H9 (cell line): ENCODE measurements around the gene SLC15A5. TPM values are rescaled to one million over a fixed set of nuclear protein-coding genes. Genes with fewer than 3 reads are reported as not detected.

ENCODE experiments used
- DNase-seq: peaks from one replicate; pipeline ENCODE4 v3.0.0-alpha.2; 2017
- H2AFZ ChIP-seq: one replicate; pipeline ENCODE4 v1.6.1; 2013; ENCODE audit warnings: mild to moderate bottlenecking, low read length, control low read depth, moderate library complexity
- H2AK5ac ChIP-seq: 2 replicates; pipeline ENCODE4 v1.6.1; 2013; ENCODE audit warnings: low read length, control low read depth, mixed read lengths; ENCODE audit not compliant: insufficient read length
- H2BK120ac ChIP-seq: one replicate; pipeline ENCODE4 v1.6.1; 2013; ENCODE audit warnings: low read depth, mild to moderate bottlenecking, low read length, control low read depth, inconsistent platforms; ENCODE audit not compliant: poor library complexity, severe bottlenecking
- H2BK12ac ChIP-seq: 2 replicates; pipeline ENCODE4 v1.6.1; 2013; ENCODE audit warnings: low read length, control low read depth, mixed read lengths, low read depth; ENCODE audit not compliant: insufficient read length
- H2BK15ac ChIP-seq: 2 replicates; pipeline ENCODE4 v1.6.1; 2013; ENCODE audit warnings: low read depth, low read length, control low read depth
- H2BK20ac ChIP-seq: one replicate; pipeline ENCODE4 v1.6.1; 2013; ENCODE audit warnings: low read depth, mild to moderate bottlenecking, low read length, control low read depth, inconsistent platforms; ENCODE audit not compliant: poor library complexity, severe bottlenecking
- H2BK5ac ChIP-seq: 2 replicates; pipeline ENCODE4 v1.6.1; 2013; ENCODE audit warnings: low read length, control low read depth, mixed read lengths; ENCODE audit not compliant: insufficient read length
- H3K14ac ChIP-seq: 2 replicates; pipeline ENCODE4 v1.6.1; 2013; ENCODE audit warnings: low read length, control low read depth; ENCODE audit not compliant: insufficient read depth
- H3K18ac ChIP-seq: 2 replicates; pipeline ENCODE4 v1.6.1; 2013; ENCODE audit warnings: low read depth, mild to moderate bottlenecking, mixed read lengths, low read length, control low read depth; ENCODE audit not compliant: insufficient read length
- H3K23ac ChIP-seq: 2 replicates; pipeline ENCODE4 v1.6.1; 2013; ENCODE audit warnings: low read length, control low read depth, mixed read lengths, low read depth; ENCODE audit not compliant: insufficient read length
- H3K23me2 ChIP-seq: 2 replicates; pipeline ENCODE4 v1.6.1; 2013; ENCODE audit warnings: low read depth, mild to moderate bottlenecking, mixed read lengths, low read length, control low read depth; ENCODE audit not compliant: insufficient read length, poor library complexity, severe bottlenecking
- H3K27ac ChIP-seq: 2 replicates; pipeline ENCODE4 v1.5.1; 2013; ENCODE audit warnings: low read length, control low read depth, mixed read lengths, low read depth; ENCODE audit not compliant: insufficient read length
- H3K27me3 ChIP-seq: 2 replicates; pipeline ENCODE4 v1.6.1; 2013; ENCODE audit warnings: low read length, control low read depth, inconsistent platforms; ENCODE audit not compliant: insufficient read depth
- H3K4ac ChIP-seq: 2 replicates; pipeline ENCODE4 v1.6.1; 2013; ENCODE audit warnings: low read depth, mild to moderate bottlenecking, control low read depth, inconsistent platforms, low read length, moderate library complexity
- H3K4me1 ChIP-seq: 2 replicates; pipeline ENCODE4 v1.6.1; 2013; ENCODE audit warnings: low read length, control low read depth, inconsistent platforms; ENCODE audit not compliant: insufficient read depth
- H3K4me2 ChIP-seq: 2 replicates; pipeline ENCODE4 v1.6.1; 2013; ENCODE audit warnings: low read length, control low read depth, mixed read lengths; ENCODE audit not compliant: insufficient read length, insufficient read depth
- H3K56ac ChIP-seq: 2 replicates; pipeline ENCODE4 v1.6.1; 2013; ENCODE audit warnings: low read depth, mild to moderate bottlenecking, mixed read lengths, low read length, control low read depth; ENCODE audit not compliant: insufficient read length
- H3K79me1 ChIP-seq: 2 replicates; pipeline ENCODE4 v1.6.1; 2013; ENCODE audit warnings: low read depth, mild to moderate bottlenecking, moderate library complexity, low read length, control low read depth, inconsistent platforms; ENCODE audit not compliant: insufficient read depth, poor library complexity, severe bottlenecking
- H3K79me2 ChIP-seq: 2 replicates; pipeline ENCODE4 v1.6.1; 2013; ENCODE audit warnings: low read length, control low read depth, inconsistent platforms; ENCODE audit not compliant: insufficient read depth
- H3K9ac ChIP-seq: 2 replicates; pipeline ENCODE4 v1.6.1; 2013; ENCODE audit warnings: low read length, control low read depth, mixed read lengths; ENCODE audit not compliant: insufficient read length; ENCODE audit errors: extremely low read depth
- H3K9me3 ChIP-seq: one replicate; pipeline ENCODE4 v1.6.1; 2013; ENCODE audit warnings: low read depth, low read length, inconsistent platforms; ENCODE audit not compliant: control insufficient read depth
- H3T11ph ChIP-seq: one replicate; pipeline ENCODE4 v1.6.1; 2013; ENCODE audit warnings: mild to moderate bottlenecking, low read length, control low read depth, inconsistent platforms
- H4K20me1 ChIP-seq: one replicate; pipeline ENCODE4 v1.6.1; 2013; ENCODE audit not compliant: control insufficient read depth, insufficient read length, insufficient read depth
- H4K5ac ChIP-seq: 2 replicates; pipeline ENCODE4 v1.6.1; 2013; ENCODE audit warnings: low read depth, mild to moderate bottlenecking, mixed read lengths, low read length, control low read depth; ENCODE audit not compliant: insufficient read length
- H4K8ac ChIP-seq: replicated peaks from 2 replicates; pipeline ENCODE4 v1.6.1; 2013; ENCODE audit warnings: low read length, control low read depth, mixed read lengths, low read depth; ENCODE audit not compliant: insufficient read length
- H4K91ac ChIP-seq: 2 replicates; pipeline ENCODE4 v1.6.1; 2013; ENCODE audit warnings: low read depth, mild to moderate bottlenecking, moderate library complexity, mixed read lengths, low read length, control low read depth; ENCODE audit not compliant: insufficient read length
- H3K27ac Mint-ChIP-seq, 3 experiments: 2 replicates in 2 of 3; 3 replicates in 1 of 3; pipeline ENCODE4 v1.8.0; 2020 to 2021; ENCODE audit warnings: mixed read lengths in 3 of 3, mild to moderate bottlenecking in 1 of 3, moderate library complexity in 1 of 3
- H3K27me3 Mint-ChIP-seq: 2 replicates; pipeline ENCODE4 v1.8.0; 2021; ENCODE audit warnings: low read depth, mild to moderate bottlenecking, moderate library complexity, mixed read lengths
- H3K36me3 Mint-ChIP-seq, 3 experiments: 2 replicates in 2 of 3; 3 replicates in 1 of 3; pipeline ENCODE4 v1.8.0; 2020 to 2021; ENCODE audit warnings: low read depth in 3 of 3, mixed read lengths in 3 of 3; ENCODE audit not compliant: insufficient read depth in 1 of 3
- H3K4me1 Mint-ChIP-seq, 2 experiments: 2 replicates each; pipeline ENCODE4 v1.8.0; 2020; ENCODE audit warnings: mixed read lengths in 2 of 2
- H3K4me3 Mint-ChIP-seq, 2 experiments: 2 replicates in 1 of 2; 3 replicates in 1 of 2; pipeline ENCODE4 v1.8.0; 2020 to 2021; ENCODE audit warnings: mild to moderate bottlenecking in 2 of 2, mixed read lengths in 2 of 2, moderate library complexity in 1 of 2
- H3K9me3 Mint-ChIP-seq, 2 experiments: 2 replicates in 1 of 2; 3 replicates in 1 of 2; pipeline ENCODE4 v1.8.0; 2020; ENCODE audit warnings: mild to moderate bottlenecking in 2 of 2, mixed read lengths in 2 of 2, moderate library complexity in 1 of 2
- CTCF ChIP-seq: fragments of 200-600 bp; sonication (generic); conservative IDR thresholded peaks from 3 replicates; pipeline ENCODE4 v1.8.0; 2021; ENCODE audit warnings: antibody characterized with exemption, mild to moderate bottlenecking
- WGBS: extraction: QIAGEN DNeasy Blood & Tissue Kit; methylation state at CpG from one replicate; pipeline ENCODE4 v1.1.7; 2013; ENCODE audit warnings: missing lambda C conversion rate, low lambda C conversion rate, mixed read lengths; ENCODE audit not compliant: insufficient read length; ENCODE audit errors: extremely low coverage; 5-methylcytosine and 5-hydroxymethylcytosine counted together
- long read RNA-seq: library from polyadenylated mRNA; unstranded; transcript quantifications from one replicate; pipeline ENCODE4 v2.0.0, GENCODE V29; 2020
- total RNA-seq: library from RNA; stranded (reverse); gene quantifications from 2 replicates; pipeline ENCODE4 v1.2.1, GENCODE V29; 2021

Gene SLC15A5
- total RNA-seq, result not detected in 2 replicates
- long read RNA-seq, result 0 reads

GRCh38 chr12:16277585-16277984 lies at the start of gene SLC15A5:
SLC15A5 (minus strand) TSS chr12:16277685; CDS start chr12:16277685, 0 bp downstream.
- H2BK20ac ChIP-seq, result no peak within 1 kb of the TSS
- no peaks in the 10 kb centered on the region for H3K79me2 ChIP-seq
- no peak within 1 kb of the TSS for H2AK5ac ChIP-seq
- WGBS, result no CpG with 5 or more reads among the region's 5 CpGs
- no peak within 1 kb of the TSS for H3T11ph ChIP-seq
- no peak within 1 kb of the TSS for H3K4ac ChIP-seq
- H3K9me3 ChIP-seq, result no peaks in the 10 kb centered on the region
- Mint-ChIP-seq H3K36me3 (no peaks in the 10 kb centered on the region), H3K27me3 (no peaks in the 10 kb centered on the region), H3K4me1 (no peaks in the 10 kb centered on the region), H3K4me3 (no peak within 1 kb of the TSS), H3K9me3 (no peaks in the 10 kb centered on the region), H3K27ac (no peak within 1 kb of the TSS; a peak in 1 of 7 replicates)
- H2BK12ac ChIP-seq, result no peak within 1 kb of the TSS
- H2BK5ac ChIP-seq, result no peak within 1 kb of the TSS
- no peak within 1 kb of the TSS for H3K18ac ChIP-seq
- DNase-seq, result no peak
- no peaks in the 10 kb centered on the region for H3K27me3 ChIP-seq
- no peak within 1 kb of the TSS for H4K5ac ChIP-seq
- H3K14ac ChIP-seq, result no peak within 1 kb of the TSS
- no peak within 1 kb of the TSS for H3K23ac ChIP-seq
- no peaks in the 10 kb centered on the region for H3K23me2 ChIP-seq
- H3K79me1 ChIP-seq, result no peaks in the 10 kb centered on the region
- no peak within 1 kb of the TSS for H2BK120ac ChIP-seq
- TF ChIP-seq CTCF, result no peak
- H4K8ac ChIP-seq, result no peak within 1 kb of the TSS
- no peak within 1 kb of the TSS for H3K56ac ChIP-seq
- no peak within 1 kb of the TSS for H3K27ac ChIP-seq
- no peak within 1 kb of the TSS for H3K9ac ChIP-seq
- no peaks in the 10 kb centered on the region for H4K20me1 ChIP-seq
- H4K91ac ChIP-seq, result no peak within 1 kb of the TSS
- H3K4me2 ChIP-seq, result no peak within 1 kb of the TSS
- H2BK15ac ChIP-seq, result no peak within 1 kb of the TSS
- no peaks in the 10 kb centered on the region for H3K4me1 ChIP-seq
- H2AFZ ChIP-seq, result no peak within 1 kb of the TSS
